Neural cell (in vitro differentiated cells): Measurements from ENCODE around the gene AHI1. TPM values are rescaled to one million over a fixed set of nuclear protein-coding genes. Genes with fewer than 3 reads are reported as not detected.

Source experiments
- H2AFZ ChIP-seq: fragments of 200-600, 300-800 bp; sonication (generic), shearing (Covaris generic); 2 replicates; pipeline ENCODE4 v1.6.0; 2014; ENCODE audit warnings: low read depth, mild to moderate bottlenecking, antibody characterized with exemption, low read length, moderate library complexity
- H3F3A ChIP-seq: fragments of 200-600 bp; shearing (Covaris generic); 2 replicates; pipeline ENCODE4 v1.6.1; 2016; ENCODE audit warnings: mild to moderate bottlenecking, moderate library complexity, mixed read lengths, antibody characterized with exemption, low read length; ENCODE audit not compliant: insufficient read depth, poor library complexity, severe bottlenecking
- H3K27ac ChIP-seq: fragments of 200-600, 300-800 bp; sonication (generic), shearing (Covaris generic); 2 replicates; pipeline ENCODE4 v1.5.1; 2014; ENCODE audit warnings: mild to moderate bottlenecking, low read length, moderate library complexity
- H3K27me3 ChIP-seq: fragments of 300-800, 200-600 bp; sonication (generic), shearing (Covaris generic); 2 replicates; pipeline ENCODE4 v1.6.0; 2014; ENCODE audit warnings: mild to moderate bottlenecking, low read depth, low read length, moderate library complexity; ENCODE audit not compliant: insufficient read depth
- H3K36me3 ChIP-seq: fragments of 300-800, 200-600 bp; sonication (generic), shearing (Covaris generic); 2 replicates; pipeline ENCODE4 v1.5.1; 2014; ENCODE audit warnings: mild to moderate bottlenecking, antibody characterized with exemption, low read length, moderate library complexity; ENCODE audit not compliant: insufficient read depth
- H3K4me2 ChIP-seq: fragments of 300-800, 200-600 bp; sonication (generic), shearing (Covaris generic); 2 replicates; pipeline ENCODE4 v1.6.0; 2014; ENCODE audit warnings: mild to moderate bottlenecking, low read length
- H3K4me3 ChIP-seq: fragments of 300-800, 200-600 bp; sonication (generic), shearing (Covaris generic); 2 replicates; pipeline ENCODE4 v1.5.1; 2014; ENCODE audit warnings: mild to moderate bottlenecking, low read length, moderate library complexity
- H3K79me2 ChIP-seq: fragments of 200-600 bp; shearing (Covaris generic); replicated peaks from 2 replicates; pipeline ENCODE4 v1.6.0; 2014; ENCODE audit warnings: mild to moderate bottlenecking, low read length, moderate library complexity; ENCODE audit not compliant: insufficient read depth
- H3K9ac ChIP-seq: fragments of 300-800, 200-600 bp; sonication (generic), shearing (Covaris generic); 2 replicates; pipeline ENCODE4 v1.6.1; 2016; ENCODE audit warnings: mild to moderate bottlenecking, low read length, mixed read lengths
- H3K9me2 ChIP-seq: fragments of 200-600 bp; shearing (Covaris generic); 2 replicates; pipeline ENCODE4 v1.6.1; 2016; ENCODE audit warnings: mild to moderate bottlenecking, low read length, mixed read lengths; ENCODE audit not compliant: insufficient read depth
- H3K9me3 ChIP-seq: fragments of 200-600, 300-800 bp; sonication (generic), shearing (Covaris generic); 2 replicates; pipeline ENCODE4 v1.6.1; 2016; ENCODE audit warnings: mild to moderate bottlenecking, mixed run types, low read length, moderate library complexity, mixed read lengths
- H4K20me1 ChIP-seq: fragments of 200-600 bp; shearing (Covaris generic); 2 replicates; pipeline ENCODE4 v1.6.1; 2016; ENCODE audit warnings: mild to moderate bottlenecking, mixed run types; ENCODE audit not compliant: insufficient read depth
- CTCF ChIP-seq: fragments of 450-650 bp; IDR thresholded peaks from 2 replicates; pipeline ENCODE4 v1.5.1; 2014; ENCODE audit warnings: antibody characterized with exemption, mild to moderate bottlenecking, moderate library complexity; ENCODE audit not compliant: poor library complexity, severe bottlenecking
- EP300 ChIP-seq: fragments of 450-650 bp; conservative IDR thresholded peaks from 2 replicates; pipeline ENCODE4 v1.6.1; 2014; ENCODE audit warnings: antibody characterized with exemption, mild to moderate bottlenecking, moderate library complexity; ENCODE audit not compliant: poor library complexity, severe bottlenecking
- EZH2 ChIP-seq: fragments of 200-600, 300-800 bp; shearing (Covaris generic), sonication (generic); IDR thresholded peaks from 2 replicates; pipeline ENCODE4 v1.6.1; 2014; ENCODE audit warnings: antibody characterized with exemption, low read length, borderline replicate concordance, mild to moderate bottlenecking; ENCODE audit not compliant: insufficient read depth, poor library complexity, severe bottlenecking
- MXI1 ChIP-seq: fragments of 450-650 bp; conservative IDR thresholded peaks from 2 replicates; pipeline ENCODE4 v1.6.1; 2014; ENCODE audit warnings: antibody characterized with exemption, mild to moderate bottlenecking; ENCODE audit not compliant: poor library complexity, severe bottlenecking
- POLR2AphosphoS5 ChIP-seq: IDR thresholded peaks from 2 replicates; pipeline ENCODE4 v1.6.1; 2012
- RAD21 ChIP-seq: fragments of 450-650 bp; conservative IDR thresholded peaks from 2 replicates; pipeline ENCODE4 v1.6.1; 2014; ENCODE audit warnings: antibody characterized with exemption, mild to moderate bottlenecking, moderate library complexity
- REST ChIP-seq: IDR thresholded peaks from 2 replicates; pipeline ENCODE4 v1.6.1; 2012; ENCODE audit warnings: borderline replicate concordance
- SMC3 ChIP-seq: fragments of 450-650 bp; conservative IDR thresholded peaks from 2 replicates; pipeline ENCODE4 v1.6.1; 2014; ENCODE audit warnings: antibody characterized with exemption, mild to moderate bottlenecking, moderate library complexity; ENCODE audit not compliant: poor library complexity
- TAF1 ChIP-seq: IDR thresholded peaks from 2 replicates; pipeline ENCODE4 v1.6.1; 2012; ENCODE audit warnings: low read depth
- polyA plus RNA-seq: library from polyadenylated mRNA; depleted of rRNA; stranded (reverse); fragments of >200 nt; gene quantifications from 2 replicates; pipeline ENCODE4 v1.2.3, GENCODE V29; 2014

AHI1 gene
- polyA plus RNA-seq, 1 donor from 2014 or later, result 58.2 TPM

GRCh38 chr6:135281227-135281626 lies 216.3 kb downstream of the AHI1 start:
- H3K27ac ChIP-seq, result no peak overlapping the region
- H3K9ac ChIP-seq, result no peak overlapping the region
- no peaks in the 10 kb centered on the region for H3K36me3 ChIP-seq
- no peaks in the 10 kb centered on the region for H3K9me3 ChIP-seq
- H3F3A ChIP-seq, result no peaks in the 10 kb centered on the region
- no peak for TF ChIP-seq REST
- no peak for TF ChIP-seq POLR2AphosphoS5
- no peak for TF ChIP-seq CTCF
- TF ChIP-seq SMC3, result no peak
- TF ChIP-seq RAD21, result no peak
- no peaks in the 10 kb centered on the region for H3K27me3 ChIP-seq
- no peak overlapping the region for H3K4me3 ChIP-seq
- no peaks in the 10 kb centered on the region for H3K79me2 ChIP-seq
- H4K20me1 ChIP-seq, result no peaks in the 10 kb centered on the region
- no peak overlapping the region for H3K4me2 ChIP-seq
- H3K9me2 ChIP-seq, result no peaks in the 10 kb centered on the region
- H2AFZ ChIP-seq, result no peak overlapping the region

GRCh38 chr6:135280375-135281136 lies 217.0 kb downstream of the AHI1 start:
- H3K79me2 ChIP-seq, result no peaks in the 10 kb centered on the region
- H3K27me3 ChIP-seq, result no peaks in the 10 kb centered on the region
- H3K36me3 ChIP-seq, result no peaks in the 10 kb centered on the region
- TF ChIP-seq REST (no peak), EZH2 (no peak), SMC3 (no peak), POLR2AphosphoS5 (no peak), CTCF (no peak), RAD21 (no peak), EP300 (no peak), TAF1 (no peak), MXI1 (no peak)
- H3K4me2 ChIP-seq, result no peak overlapping the region
- no peak overlapping the region for H2AFZ ChIP-seq
- H3K9ac ChIP-seq, result no peak overlapping the region
- no peaks in the 10 kb centered on the region for H3F3A ChIP-seq
- H3K9me2 ChIP-seq, result no peaks in the 10 kb centered on the region
- H3K4me3 ChIP-seq, result no peak overlapping the region
- no peaks in the 10 kb centered on the region for H3K9me3 ChIP-seq
- no peaks in the 10 kb centered on the region for H4K20me1 ChIP-seq
- H3K27ac ChIP-seq, result no peak overlapping the region
